GF-D8 (cell line): ENCODE data around the gene HSPG2.
"Not testable (repeated sequence)": the region's sequence is repeated elsewhere in the genome, so short reads cannot be mapped to it uniquely, and the experiment has no call there.

Experiments
- DNase-seq: peaks from one replicate; lab custom pipeline; 2025; lab: John Stamatoyannopoulos, UW

HSPG2 gene

DNA sequence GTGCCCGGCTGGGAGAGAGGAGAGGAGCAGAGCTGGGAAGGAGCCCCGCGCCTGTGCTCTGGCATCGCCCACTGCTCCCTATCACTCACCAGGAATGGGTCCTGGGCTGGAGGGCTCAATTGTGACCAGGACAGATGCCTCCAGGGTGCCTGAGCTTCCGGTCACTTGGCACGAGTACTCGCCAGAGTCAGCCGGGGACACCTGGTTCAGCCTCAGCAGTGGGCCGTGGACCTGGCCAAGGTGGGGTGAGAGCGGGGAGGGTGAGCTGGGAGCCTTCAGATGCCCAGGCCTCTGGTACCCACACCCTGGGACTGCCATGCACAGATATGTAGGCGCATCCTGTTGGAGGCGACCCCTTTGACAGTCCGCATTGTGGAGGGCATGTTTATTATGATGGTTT, 93.9 kb downstream of the HSPG2 start:
- DNase-seq = no peak

DNA sequence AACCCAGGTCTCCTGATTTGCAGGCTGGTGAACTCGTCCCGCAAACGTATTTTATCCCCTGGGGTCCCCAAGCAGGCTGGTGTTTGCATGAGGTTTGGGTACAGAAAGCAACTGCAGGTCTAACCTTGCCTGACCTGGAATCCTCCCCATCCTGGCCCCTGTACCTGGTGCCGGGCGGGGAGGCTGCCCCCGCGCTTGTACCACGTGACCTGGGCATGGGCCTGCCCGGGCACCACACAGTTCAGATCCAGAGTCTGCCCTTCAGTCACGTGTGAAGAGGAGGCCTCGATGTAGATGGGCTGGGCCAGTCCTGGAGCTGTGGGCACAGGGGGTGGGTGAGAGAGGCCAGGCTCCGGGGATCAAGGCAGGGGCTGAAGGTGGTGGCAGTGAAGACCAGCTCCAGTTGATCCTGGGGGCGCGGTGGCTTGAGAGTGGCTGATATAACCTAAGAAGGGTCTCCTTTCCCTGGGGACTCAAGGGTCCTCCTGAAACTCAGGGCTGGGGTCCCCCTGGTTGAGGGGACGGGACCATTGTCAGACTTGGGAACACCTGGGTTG, 94.4 kb downstream of the HSPG2 start:
- DNase-seq = no peak

DNA sequence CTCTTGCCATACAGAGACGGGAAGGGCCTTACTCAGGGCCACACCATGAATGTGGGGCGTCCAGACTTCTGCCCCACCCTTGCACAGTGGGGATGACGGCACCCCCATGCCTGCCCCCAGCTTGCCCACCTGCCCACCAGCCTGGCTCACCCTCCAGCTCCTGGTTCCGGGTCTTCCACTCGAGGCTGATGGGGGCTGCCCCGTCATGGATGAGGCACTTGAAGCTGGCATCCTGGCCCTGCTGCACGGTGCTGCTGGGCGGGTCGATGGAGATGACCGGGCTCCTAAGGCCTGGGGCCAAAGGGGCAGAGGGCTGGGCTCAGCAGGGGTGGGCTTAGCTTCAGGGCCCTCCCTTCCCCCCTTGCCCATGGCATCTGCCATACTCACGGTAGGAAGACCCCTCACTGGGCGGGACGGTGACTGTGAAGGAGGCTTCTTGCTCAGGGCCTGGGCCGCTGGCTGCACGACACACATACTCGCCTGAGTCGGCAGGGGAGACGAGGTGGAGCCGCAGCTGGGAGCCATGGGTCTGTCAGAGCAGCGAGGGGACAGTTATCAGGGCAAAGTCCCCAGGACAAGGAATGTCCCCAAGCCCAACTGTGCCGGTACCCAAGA, 95.2 kb downstream of the HSPG2 start:
- no peak for DNase-seq

DNA sequence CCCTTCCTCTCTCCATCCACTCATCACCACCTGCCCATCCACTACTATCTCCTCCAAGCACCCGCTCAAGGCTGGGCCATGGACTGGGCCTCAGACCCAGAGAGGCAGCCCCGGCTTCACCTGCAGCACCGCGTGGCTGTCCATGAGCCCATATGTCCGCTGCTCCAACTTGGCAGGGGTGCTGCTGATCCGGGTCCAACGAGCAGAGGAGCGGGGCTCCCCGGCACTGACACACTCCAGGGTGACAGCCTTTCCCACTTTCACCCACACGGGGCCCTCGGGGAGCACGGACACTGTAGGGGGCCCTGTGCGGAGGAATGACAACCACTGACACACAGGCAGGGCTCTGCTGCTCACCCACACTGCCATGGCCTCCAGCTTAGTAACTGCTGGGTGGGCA, 96.1 kb downstream of the HSPG2 start:
- DNase-seq = no peak

DNA sequence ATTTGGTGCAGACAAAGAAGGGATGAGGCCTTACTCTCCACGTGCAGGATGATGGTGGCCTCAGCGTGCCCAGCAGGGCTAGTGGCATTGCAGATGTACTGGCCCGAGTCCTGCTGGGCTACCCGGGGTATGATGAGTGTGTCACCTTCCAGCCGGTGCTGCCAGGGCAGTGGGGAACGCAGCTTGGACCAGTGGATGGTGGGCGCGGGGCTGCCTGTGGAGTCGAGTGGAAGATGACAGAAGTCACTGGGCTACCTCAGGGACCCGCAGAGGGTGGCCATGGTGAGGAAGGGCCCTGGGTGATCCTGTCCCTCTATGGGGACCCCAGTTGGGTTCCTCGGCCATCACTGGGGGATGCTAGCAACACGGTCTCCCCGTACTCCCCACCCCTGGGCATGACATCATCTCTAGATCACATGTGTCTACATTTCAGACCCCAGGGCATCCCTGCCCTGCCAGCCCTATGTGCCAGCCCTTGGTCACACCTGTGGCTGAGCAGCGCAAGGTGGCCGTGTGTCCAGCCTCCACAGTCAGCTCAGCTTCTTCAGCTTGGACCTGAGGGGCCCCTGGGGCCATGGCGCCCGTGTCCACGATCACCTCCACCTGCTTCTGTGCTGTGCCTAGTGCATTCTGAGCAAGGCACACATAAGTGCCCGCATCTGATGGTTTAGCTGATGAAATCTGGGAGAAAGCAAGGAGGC, 97.6 kb downstream of the HSPG2 start:
- no peak for DNase-seq

DNA sequence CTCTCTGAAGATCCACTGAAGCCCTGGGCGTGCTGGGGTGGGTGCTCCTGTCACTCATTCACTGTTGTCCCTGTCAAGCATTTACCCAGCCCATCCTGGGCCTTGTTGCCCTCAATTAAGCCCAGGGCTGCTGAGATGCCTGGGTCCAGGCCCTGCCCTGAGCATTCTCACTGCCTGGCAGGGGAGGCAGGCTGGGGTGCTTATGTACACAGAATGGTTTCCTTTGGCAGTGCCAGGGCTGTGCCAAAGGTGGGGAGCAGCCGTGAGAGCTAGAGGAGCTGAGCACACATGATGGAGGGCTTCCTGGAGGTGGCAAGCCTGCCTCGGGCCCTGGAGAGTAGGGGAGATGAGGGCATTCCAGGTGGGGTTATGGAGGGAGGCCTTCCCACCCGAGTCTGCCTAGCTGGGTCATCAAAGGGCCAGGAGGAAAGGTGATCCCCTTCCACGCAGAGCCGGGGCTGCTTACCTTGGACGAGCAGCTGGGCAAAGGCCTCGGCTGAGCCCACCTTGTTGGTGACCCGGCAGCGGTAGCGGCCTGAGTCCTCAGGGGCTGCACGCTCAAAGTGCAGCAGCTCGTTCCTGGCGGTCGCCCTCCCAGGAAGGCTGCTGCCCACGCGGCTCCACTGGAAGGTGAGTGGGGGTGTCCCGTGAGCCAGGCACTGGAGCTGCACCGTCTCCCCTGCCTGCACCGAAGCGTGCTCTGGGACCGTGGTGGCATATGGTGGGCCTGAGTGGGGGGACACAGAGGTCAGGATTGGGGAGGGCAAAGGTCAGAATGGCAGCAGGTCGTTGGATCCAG, 98.6 kb downstream of the HSPG2 start:
- DNase-seq = no peak

DNA sequence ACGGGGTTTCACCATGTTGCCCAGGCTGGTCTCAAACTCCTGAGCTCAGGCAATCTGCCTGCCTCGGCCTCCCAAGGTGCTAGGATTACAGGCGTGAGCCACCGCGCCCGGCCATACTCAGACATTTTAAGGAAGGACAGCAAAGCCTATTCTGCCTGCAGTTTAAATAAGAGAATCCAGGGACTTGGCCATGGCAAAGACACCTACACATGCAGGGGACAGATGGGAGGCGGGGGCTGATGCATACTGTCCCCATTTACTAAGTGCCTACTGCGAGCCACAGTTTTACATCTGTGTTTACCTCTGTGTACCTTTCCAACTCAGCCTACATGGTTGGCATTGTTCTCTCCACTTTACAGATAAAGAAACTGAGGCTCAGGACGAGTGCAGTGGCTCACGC, 99.6 kb downstream of the HSPG2 start:
- no peak for DNase-seq

DNA sequence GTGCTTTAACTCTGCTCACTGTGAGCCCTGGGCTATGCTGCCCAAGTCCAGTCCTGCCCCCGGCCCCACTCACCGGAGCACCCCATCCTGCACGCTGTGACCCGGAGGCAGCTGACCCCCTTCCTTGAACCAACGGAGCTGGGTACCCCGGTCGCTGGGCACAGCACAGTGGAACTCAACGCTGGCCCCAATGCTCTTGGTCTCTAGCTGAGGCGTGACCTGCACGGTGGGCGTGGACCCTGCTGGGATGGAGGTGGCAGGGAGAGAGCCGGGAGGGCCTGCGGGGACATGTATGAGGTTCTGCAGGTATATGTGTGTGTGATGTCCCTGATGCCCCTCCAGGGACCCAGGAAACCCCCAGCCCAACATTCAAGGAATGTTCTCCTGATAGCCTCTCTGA, 100.4 kb downstream of the HSPG2 start:
- no peak for DNase-seq

DNA sequence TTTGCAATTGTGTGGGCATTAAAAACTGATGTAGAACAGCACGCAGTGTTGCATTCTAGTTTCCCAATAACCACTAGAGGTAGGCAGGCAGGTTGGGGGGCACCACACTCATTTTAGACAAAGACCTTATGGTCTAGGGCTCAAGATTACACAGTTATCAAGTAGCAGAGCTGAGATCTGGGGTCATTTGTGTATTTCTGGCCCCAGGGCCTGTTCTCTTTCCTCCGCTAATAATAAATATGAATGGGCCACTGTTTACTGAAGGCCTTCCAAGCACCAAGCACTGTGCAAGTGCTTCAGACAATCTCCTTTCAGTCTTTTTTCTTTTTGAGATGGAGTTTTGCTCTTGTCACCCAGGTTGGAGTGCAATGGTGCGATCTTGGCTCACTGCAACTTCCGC, 101.1 kb downstream of the HSPG2 start:
- no peak for DNase-seq

DNA sequence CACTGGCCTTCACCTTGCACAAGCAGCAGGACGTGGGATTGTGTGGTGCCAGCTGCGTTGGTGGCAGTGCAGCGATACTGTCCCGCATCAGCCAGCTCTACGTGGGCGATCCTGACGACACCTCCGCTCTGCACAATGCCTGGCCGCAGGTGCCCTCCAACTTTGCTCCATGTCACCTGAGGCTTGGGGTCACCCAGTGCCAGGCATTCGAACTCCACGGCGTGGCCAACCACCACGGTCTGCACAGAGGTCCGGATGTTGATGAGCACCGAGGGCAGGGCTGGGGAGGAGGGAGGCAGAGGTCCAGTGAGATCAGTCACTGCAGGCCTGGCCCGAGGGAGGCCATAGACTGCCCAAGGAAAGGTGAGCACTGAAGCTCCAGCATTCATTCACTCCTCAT, 102.4 kb downstream of the HSPG2 start:
- no peak for DNase-seq

DNA sequence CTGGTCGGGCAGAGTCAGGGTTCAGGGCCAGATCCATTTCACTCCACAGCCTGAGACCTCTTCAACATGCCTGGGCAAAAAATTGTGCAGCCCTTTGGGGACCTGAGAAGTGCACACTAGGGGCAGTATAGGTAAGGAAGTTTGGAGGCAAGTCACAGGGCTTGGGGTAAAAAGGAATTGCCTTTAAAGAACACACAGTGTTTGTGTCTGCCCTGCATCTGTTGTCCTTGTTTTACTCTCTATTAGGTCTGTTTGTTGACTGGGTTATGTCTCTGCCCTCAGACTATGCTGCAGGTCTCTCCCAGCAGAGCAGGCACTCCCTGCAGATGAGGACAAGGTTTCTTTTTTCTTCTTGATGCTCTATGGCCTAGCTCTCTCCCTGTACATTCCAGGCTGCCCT, 103.0 kb downstream of the HSPG2 start:
- DNase-seq = no peak

DNA sequence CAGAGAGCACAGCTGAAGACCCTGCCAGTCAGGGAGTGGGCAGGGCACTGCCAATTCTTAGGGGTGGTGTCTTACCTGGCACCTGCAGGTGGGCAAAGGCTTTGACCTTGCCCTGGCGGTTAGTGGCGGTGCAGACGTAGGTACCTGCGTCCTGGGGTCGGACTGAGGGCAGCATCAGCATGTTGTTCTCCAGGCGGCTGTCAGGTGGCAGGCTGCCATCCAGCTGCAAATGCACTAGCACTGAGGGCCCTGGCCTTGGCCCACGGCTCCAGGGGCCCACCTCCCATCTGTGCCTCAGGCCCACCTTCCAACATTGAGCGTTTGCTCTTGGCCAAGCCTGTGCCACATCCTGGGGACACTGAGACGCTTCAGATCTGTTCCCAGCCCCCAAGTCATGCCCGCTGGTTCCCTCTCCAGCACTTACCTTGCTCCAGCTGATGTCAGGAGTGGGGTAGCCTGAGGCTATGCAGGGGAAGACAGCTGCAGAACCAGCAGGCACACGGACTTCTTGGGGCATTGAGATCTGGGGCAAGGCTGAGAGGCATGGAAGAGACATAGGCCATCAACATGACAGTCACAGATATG, 103.6 kb downstream of the HSPG2 start:
- DNase-seq = no peak

DNA sequence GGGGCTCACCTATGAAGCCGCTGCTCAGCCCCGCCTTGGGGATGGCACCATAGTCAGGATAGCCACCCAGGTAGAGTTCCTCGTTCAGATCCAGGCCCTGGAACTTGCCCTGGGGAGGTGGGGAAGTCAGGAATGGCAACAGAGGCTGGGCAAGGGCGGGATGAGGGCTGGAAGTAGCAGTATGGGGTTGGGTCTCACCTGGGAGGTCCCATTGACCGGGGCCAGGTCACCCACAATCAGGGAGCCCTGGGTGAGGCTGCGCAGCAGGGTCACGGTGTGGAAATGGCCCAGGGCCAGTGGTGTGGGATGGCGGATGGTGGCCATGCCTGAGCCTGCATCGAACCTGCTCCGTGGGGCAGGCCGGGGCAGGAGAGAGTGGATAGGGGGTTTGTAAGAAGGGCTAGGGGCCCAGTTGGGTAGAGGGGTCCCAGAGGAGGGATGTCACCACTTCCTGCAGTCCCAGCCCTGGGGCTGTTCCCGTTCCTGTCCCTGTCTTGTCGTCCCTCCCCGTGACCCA, 105.6 kb downstream of the HSPG2 start:
- no peak for DNase-seq

DNA sequence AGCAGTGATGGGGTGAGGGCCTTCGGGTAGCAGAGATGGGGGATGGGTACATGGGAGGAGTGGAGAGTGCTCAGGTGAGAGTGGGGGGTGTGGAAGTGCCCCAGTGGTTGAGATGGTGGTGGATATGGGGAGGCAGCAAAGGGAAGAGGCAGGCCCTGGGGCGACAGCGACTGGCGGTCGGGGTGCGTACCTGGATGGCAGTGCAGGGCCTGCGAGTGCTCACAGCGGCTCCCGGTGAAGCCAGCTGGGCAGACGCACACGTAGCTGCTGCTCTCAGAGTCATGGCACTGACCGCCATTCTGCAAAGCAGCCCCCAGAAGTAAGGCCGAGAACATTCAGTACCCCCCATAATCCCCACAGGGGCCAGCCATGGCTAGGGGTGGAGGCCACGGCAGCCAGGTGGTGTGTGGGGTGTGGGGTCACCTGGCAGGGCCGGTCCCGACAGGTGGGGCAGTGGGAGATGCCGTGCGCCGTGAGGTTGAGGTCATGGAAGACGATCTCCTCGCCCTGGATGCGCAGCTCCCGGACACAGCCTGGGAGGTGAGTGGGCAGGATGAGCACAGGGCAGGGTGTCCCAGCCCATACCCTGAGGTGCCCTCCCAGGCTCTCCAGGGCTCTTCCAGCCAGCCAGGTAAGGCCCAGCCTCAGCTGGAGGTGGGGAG, 106.2 kb downstream of the HSPG2 start:
- no peak for DNase-seq

DNA sequence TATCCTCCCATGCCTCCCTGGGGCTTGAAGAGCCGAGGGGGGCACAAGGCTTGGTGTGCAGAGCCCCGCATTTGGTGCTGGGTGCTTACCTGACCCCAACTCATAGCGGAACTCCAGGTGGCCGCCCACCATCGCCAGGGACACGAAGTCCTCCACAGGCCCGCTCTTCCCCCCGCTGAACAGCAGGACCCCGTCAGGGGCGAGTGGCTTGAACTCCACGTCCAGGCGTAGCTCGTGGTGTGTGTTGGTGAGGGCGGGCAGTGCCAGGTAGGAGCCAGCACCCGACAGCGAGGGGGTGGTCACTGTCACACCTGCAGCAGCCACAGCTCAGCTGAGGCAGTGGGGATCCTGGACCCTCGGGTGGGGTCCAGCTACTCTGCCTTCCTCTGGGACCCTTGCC, 107.8 kb downstream of the HSPG2 start:
- no peak for DNase-seq

DNA sequence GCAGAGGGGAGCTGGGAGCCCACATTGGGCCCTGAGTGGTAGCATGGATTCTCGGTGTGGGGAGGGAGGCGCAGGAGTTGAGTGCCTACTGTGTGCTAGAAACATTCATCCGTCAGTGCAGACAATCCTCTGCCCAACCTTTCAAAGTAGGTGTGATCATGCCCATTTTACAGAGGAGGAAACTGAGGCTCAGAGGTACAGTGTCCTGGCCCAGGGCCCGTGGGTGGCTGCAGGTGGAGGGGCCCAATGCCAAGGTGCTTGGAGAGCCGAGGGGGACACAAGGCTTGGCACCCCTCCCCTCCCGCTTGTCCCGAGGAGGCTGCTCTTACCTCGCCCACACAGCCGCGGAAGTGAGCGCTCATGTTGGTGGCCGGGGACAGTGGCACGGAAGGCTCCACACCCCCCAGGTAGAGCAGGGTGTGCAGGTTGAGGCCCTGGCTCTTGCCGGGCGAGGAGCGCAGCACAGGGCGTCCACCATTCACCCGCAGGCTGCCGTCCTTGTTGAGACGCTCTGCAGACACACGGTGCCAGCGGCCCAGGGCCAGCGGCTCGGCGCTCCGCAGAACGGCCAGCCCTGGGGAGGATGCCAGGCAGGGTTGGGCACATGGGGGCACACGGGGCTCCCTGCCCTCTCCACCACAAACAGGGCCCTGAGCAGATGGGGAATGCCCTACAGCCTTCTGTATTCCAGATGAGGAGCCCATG, 108.5 kb downstream of the HSPG2 start:
- no peak for DNase-seq

DNA sequence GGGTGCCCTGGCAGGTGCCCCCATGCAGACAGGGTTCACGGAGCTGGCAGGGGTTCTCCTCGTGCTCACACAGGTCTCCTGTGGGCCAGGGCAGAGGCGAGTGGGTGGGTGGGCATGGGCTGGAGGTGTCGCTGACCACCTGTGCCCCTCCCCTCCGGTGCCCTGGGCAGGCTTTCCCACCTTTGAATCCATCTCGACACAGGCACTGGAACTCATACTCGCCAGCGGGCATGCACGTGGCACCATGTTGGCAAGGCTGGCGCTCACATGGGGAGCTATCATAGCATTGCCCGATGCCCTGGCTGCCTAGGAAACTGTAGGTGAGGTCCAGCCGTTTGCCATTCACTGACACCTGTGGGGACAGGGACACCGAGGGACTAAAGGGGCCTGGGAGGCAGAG, 109.0 kb downstream of the HSPG2 start:
- DNase-seq = no peak

DNA sequence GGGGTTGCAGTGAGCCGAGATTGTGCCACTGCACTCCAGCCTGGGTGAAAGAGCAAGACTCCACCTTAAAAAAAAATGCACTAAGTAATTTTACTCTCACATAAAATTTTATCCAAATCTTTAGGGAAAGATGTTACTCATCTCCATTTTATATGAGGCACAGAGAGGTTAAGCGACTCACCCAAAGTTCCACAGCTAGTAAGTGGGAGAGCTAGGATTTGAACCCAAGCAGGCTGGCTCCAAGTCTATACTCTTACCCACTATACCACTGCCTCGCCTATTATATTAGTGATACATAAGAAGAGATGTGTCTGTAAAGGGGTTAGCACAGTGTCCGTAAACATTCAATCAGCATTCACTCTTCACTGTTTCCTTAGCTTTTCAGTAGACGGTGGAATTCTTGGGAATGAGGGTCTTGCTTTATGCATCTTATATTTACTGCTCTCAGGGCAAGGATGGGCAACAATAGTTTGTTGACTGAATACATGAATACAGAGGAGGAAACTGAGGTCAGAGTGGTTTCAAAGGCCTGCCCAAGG, 109.9 kb downstream of the HSPG2 start:
- no peak for DNase-seq

DNA sequence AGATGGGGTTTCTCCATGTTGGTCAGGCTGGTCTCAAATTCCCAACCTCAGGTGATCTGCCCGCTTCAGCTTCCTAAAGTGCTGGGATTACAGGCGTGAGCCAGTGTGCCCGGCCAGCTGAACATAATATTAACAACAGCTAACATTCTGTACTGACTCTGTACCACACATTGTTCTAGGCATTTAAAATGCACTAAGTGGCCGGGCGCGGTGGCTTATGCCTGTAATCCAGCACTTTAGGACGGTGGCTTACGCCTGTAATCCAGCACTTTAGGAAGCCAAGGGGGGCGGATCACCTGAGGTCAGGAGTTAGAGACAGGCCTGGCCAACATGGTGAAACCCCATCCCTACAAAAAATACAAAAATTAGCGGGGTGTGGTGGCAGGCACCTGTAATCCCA, 110.4 kb downstream of the HSPG2 start:
- DNase-seq = not testable (repeated sequence)

DNA sequence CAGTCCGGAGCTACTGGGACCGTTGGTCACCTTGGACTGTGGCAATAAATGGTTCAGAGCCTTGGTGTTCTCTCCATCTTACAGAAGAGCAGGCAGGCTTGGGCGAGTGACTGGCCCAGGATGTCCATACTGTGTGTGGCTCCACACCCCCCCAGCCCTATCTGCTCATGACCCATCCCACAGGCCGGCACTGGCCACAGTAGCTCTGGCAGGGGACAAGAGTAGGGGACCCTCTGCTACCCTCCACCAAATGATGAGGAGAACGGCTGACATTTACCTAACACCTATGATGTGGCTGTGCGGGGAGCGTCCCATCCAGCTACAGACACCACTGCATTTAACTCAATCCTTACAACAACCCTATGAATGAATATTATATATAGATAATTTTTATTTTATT, 111.7 kb downstream of the HSPG2 start:
- DNase-seq = no peak

DNA sequence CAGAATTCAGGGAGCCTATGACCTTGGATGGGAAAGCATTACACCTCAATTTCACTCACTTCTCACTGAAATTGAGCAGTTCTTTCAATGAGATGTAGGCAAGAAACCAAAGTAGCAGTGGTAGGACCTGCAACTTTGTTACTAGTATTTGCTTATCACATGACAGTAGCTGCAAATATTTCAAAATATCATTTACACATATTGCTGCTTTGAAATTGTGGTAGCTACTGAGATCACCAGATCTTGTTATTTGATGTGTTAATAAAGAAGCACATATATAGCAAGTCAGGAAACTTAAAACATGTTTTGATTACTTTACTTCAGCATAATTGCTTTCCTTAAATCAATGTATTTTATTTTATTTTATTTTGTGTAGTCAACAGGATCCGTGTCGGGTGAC, 112.2 kb downstream of the HSPG2 start:
- no peak for DNase-seq
